ENCODE results near the gene KLHL42. TPM values are rescaled to one million over a fixed set of nuclear protein-coding genes. Genes with fewer than 3 reads are reported as not detected.

Gene KLHL42
- total RNA-seq, 1 experiment from 2014 or later, result 24.0 TPM

DNA sequence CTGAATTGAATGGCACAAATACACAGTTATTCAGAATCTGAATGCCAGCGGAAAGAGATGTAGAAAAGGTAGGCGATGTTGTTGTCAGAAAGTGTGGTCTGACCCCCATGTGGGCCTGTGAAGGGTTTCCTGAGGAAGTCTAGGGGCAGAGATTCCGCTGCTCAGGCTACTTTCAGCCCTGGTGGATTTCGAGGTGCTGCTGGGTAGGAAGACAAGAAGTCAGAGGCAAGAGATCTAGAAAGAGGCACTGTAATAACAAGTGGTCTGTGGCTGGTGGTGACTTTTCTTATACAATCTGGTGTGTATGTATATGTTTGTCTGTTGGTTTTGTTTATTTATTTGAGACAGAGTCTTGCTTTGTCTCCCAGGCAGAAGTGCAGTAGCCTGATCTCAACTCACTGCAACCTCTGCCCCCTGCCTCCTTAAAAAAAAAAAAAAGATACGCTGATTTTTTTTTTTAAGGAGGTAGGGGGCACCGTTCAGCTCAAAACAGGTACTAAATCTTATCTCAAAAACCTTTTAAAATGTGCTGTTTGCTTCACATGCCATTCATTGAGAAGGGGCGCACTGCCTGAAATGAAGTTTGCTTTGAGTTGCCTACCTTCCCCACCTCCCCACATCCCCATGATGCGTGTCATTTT, 27.1 kb downstream of the KLHL42 start:
- no peak for DNase-seq (ENCODE audit: low read depth, low spot score)
- in situ Hi-C loops (cut with HindIII; ENCODE audit: low pct_unique_long_range_greater_than_20kb, low sequenced_read_pairs), result no loop called here

- no peak for DNase-seq (ENCODE audit: low read depth, low spot score)
- in situ Hi-C loops (cut with HindIII; ENCODE audit: low pct_unique_long_range_greater_than_20kb, low sequenced_read_pairs), result no loop called here
Observed at GRCh38 chr12:27808841-27809240, 28.8 kb downstream of the KLHL42 start.

DNA sequence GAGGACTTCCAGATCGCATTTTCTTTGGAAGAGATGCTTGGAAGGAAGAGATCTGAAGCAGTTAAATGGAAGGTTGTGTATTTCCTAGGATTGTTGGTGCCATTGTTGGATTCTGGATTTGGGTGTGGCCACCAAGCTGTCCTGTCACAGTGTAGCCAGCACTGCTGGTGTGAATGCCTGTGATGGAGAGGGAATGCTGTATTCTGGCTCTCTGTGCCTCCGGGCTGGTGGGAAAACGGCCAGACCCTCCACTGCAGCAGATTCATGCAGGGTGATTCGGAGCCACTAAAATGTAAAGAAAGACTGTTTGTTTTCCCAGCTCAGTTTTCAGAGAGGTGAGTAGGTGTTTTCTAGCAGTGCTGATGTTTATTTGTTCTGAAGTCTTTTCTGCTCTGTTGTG, 30.7 kb downstream of the KLHL42 start:
- in situ Hi-C loops (cut with HindIII; ENCODE audit: low pct_unique_long_range_greater_than_20kb, low sequenced_read_pairs), result no loop called here
- no peak for DNase-seq (ENCODE audit: low read depth, low spot score)

DNA sequence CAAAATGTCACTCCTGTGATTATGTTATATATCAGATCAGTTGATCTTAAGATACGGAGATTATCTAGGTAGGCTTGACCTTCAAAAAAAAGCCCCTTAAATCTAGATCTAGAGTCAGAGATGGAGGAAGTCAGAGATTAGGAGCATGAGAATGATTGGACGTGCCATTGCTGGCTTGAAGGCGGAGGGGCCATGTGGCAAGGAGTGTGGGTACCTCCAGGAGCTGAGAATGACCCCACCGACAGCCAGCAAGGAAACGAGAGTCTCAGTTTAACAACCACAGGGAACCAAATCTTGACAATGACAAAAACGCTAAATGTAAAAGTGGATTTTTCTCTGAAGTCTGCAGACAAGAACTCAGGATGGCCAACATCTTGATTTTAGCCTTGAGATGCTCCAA, 32.5 kb downstream of the KLHL42 start:
- DNase-seq (ENCODE audit: low read depth, low spot score), result no peak
- in situ Hi-C loops (cut with HindIII; ENCODE audit: low pct_unique_long_range_greater_than_20kb, low sequenced_read_pairs), result no loop called here

GRCh38 chr12:27814411-27814810, 34.4 kb downstream of the KLHL42 start:
- DNase-seq (ENCODE audit: low read depth, low spot score), result peak; percentile 90
- in situ Hi-C loops (cut with HindIII; ENCODE audit: low pct_unique_long_range_greater_than_20kb, low sequenced_read_pairs), result no loop called here

- in situ Hi-C loops (cut with HindIII; ENCODE audit: low pct_unique_long_range_greater_than_20kb, low sequenced_read_pairs), result no loop called here
- peak; percentile 85 for DNase-seq (ENCODE audit: low read depth, low spot score)
Observed at GRCh38 chr12:27814851-27815591, 35.0 kb downstream of the KLHL42 start.

DNA sequence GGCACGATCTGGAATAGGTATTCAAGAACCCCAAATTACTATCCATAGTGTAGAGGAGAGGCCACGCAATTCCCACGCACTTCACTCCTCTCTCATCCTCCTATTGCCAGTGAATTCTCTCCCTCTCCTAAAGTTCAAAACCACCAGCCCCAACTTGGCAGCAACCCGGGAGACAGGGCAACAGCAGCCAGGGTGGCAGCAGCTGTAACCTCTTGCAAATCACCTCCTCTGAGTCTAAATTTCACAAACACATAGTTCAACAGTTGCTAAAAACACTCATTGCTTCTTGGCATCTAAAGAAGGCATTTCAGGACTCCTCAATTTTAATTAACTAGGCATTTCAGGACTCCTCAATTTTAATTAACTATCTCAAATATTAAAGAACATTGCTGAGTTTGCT, 37.7 kb downstream of the KLHL42 start:
- in situ Hi-C loops (cut with HindIII; ENCODE audit: low pct_unique_long_range_greater_than_20kb, low sequenced_read_pairs), result no loop called here
- no peak for DNase-seq (ENCODE audit: low read depth, low spot score)

DNA sequence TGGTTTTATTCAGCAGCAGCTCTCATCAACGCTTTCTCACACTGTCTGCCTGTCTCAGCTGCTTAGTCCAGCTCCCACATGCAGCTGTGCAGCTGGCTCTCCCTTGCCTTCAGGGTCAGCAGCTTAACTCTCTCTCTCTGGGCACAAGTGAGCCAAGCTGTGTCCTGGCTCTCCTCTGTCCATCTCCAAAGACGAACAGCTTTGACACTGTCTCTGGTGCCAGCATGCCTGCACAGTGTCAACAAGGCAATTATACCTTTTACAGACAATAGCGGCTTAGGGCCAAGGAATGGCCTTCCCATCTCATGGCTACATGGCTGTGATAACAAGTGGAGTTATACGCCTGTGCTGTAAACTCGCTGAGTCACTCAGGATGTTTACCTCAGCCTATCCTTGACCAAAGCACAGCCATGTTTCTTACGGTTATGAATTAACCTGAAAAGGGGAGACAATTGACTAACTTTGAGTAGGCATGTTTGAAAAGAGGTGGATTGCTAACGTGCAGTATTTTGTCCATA, 38.4 kb downstream of the KLHL42 start:
- no peak for DNase-seq (ENCODE audit: low read depth, low spot score)
- in situ Hi-C loops (cut with HindIII; ENCODE audit: low pct_unique_long_range_greater_than_20kb, low sequenced_read_pairs), result no loop called here

DNA sequence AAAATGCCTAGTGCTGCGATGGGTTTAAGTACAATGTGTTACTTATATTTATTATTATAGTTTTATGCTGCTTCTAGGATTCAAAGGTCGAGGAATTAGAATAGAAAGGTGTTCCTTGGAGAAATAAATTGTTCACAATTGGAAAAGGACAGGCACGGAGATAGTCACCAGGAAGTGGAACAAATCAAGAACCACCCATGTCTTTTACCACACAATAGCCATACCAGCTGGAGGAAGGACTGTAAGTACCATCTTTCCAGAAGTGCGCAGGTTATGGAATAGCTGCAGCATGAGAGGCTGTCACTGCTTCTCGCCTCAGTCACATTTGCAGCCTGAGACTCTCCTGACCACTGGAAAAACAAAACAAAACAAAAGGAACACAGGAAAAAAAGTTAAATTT, 40.5 kb downstream of the KLHL42 start:
- no peak for DNase-seq (ENCODE audit: low read depth, low spot score)
- in situ Hi-C loops (cut with HindIII; ENCODE audit: low pct_unique_long_range_greater_than_20kb, low sequenced_read_pairs), result no loop called here

- in situ Hi-C loops (cut with HindIII; ENCODE audit: low pct_unique_long_range_greater_than_20kb, low sequenced_read_pairs), result no loop called here
- peak; percentile 89 for DNase-seq (ENCODE audit: low read depth, low spot score)
Observed at GRCh38 chr12:27821259-27821973, 41.4 kb downstream of the KLHL42 start.

GRCh38 chr12:27822076-27822712, 42.2 kb downstream of the KLHL42 start:
- no peak for DNase-seq (ENCODE audit: low read depth, low spot score)
- in situ Hi-C loops (cut with HindIII; ENCODE audit: low pct_unique_long_range_greater_than_20kb, low sequenced_read_pairs), result no loop called here

GRCh38 chr12:27823038-27823437, 43.0 kb downstream of the KLHL42 start:
- DNase-seq (ENCODE audit: low read depth, low spot score), result no peak
- in situ Hi-C loops (cut with HindIII; ENCODE audit: low pct_unique_long_range_greater_than_20kb, low sequenced_read_pairs), result no loop called here

DNA sequence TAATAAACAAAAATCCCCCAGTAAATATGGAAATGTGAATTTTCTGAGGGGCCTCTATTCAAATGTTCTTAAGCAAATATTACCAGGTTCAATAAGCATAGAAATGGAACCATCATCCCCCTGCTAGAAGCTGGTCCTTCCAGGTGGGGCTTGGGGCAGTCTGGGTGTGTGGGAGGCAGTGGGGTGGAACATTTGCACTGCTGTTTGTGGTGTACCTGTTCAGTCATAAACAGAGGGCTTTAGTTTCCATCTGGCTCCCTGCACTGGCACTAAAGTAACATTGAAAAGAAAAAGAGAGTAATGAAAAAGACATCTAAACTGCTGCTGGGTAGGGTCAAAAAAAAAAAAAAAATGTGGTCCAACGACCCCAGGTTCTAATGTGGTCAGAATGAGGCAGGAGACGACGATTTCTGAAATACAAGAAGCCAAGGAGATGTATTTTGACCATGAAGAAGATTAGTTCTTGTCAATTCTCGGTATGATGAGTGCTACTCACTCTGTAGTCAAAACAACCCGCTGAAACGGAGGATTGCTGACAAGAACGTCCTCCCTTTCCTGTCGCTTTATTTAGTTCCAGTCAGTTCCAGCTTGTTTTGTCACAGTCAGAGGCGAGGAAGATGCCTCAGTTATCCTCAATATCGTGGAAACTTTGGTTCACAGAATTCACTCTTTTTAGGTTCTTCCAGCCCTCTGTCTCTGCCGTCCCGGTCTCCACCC, 44.3 kb downstream of the KLHL42 start:
- in situ Hi-C loops (cut with HindIII; ENCODE audit: low pct_unique_long_range_greater_than_20kb, low sequenced_read_pairs), result no loop called here
- DNase-seq (ENCODE audit: low read depth, low spot score), result no peak

- in situ Hi-C loops (cut with HindIII; ENCODE audit: low pct_unique_long_range_greater_than_20kb, low sequenced_read_pairs), result no loop called here
- no peak for DNase-seq (ENCODE audit: low read depth, low spot score)
Observed at GRCh38 chr12:27826076-27826475, 46.0 kb downstream of the KLHL42 start.

DNA sequence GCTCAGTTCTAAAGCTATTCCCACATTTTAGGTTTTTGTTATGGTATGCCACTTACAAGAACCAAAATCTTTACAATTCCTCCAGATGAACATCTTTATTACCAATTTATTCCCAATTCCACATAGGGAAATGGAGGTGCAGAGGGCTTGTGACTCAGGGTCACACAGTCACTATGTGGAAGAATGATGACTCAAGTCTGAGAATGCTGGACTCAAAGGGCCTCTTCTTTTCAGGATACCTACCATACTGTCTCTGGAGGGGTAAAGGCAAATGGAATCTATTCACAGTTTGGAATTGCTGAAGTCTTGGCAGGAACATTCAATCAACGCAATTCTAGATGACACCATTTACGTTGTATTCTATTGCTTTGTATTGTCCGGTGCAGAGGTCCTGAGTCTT, 48.2 kb downstream of the KLHL42 start:
- DNase-seq (ENCODE audit: low read depth, low spot score), result peak; percentile 58
- in situ Hi-C loops (cut with HindIII; ENCODE audit: low pct_unique_long_range_greater_than_20kb, low sequenced_read_pairs), result no loop called here

DNA sequence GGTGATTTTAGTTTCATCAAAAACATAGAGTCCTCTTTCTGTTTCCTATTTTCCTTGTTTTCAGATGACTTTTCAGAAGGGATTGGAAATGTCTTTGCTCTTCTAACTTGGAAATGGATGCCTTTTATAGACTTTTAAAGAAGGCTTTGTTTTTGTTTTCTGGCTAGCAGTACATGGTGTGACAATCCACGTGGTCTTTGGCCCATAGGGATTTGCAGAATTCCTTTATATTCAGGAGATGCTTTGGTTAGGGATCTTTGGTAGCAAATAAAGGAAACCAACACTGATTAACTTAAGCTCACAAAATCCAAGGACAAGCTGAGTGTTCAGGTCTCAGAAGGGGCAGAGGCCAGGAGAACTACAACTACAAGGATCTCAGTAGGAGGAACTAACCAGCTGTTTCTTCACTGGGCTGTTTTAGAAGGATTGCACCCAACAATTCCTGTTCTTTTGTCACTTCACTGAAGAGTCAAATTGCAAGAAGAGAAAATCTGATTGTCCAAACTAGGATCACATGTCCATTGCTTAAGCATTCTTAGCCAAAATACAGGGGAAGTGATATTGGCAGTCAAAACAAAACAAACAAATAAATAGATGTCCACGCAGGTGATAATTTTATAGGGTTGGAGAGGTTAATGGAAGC, 58.6 kb downstream of the KLHL42 start:
- peak; percentile 70 for DNase-seq (ENCODE audit: low read depth, low spot score)
- in situ Hi-C loops (cut with HindIII; ENCODE audit: low pct_unique_long_range_greater_than_20kb, low sequenced_read_pairs), result no loop called here

Measured in SK-MEL-5 (cell line).